Measurements from ENCODE around the gene NBPF11. TPM values are rescaled to one million over a fixed set of nuclear protein-coding genes. Genes with fewer than 3 reads are reported as not detected.
"Not testable (repeated sequence)": the region's sequence is repeated elsewhere in the genome, so short reads cannot be mapped to it uniquely, and the experiment has no call there.

Gene NBPF11
- total RNA-seq, 4 donors from 2014 or later, result 10.0 to 27.3 (median 18.7) TPM

GRCh38 chr1:148149050-148149815 is 2.8 kb downstream of the NBPF11 start:
- H3K27me3 ChIP-seq; H3K4me1 ChIP-seq; intact Hi-C loops (cut with DNase I; ENCODE audit: low total_unique reads); H3K9me3 ChIP-seq; H3K27ac ChIP-seq; H3K36me3 ChIP-seq; in situ Hi-C loops (cut with MboI; ENCODE audit: low pct_ligation_motif_present in 1 of 4, low pct_unique_long_range_greater_than_20kb in 1 of 4, low sequenced_read_pairs in 3 of 4); H3K4me3 ChIP-seq; DNase-seq: not testable (repeated sequence)
- 93% methylated on average over 40 of the region's 72 CpGs; no CpG with 5 or more reads in 1 of the 2 donors for WGBS, 2 donors (ENCODE audit: low coverage in 1 of 2)

GRCh38 chr1:148147052-148147838 is 4.8 kb downstream of the NBPF11 start:
- intact Hi-C loops (cut with DNase I; ENCODE audit: low total_unique reads); DNase-seq; H3K4me1 ChIP-seq; in situ Hi-C loops (cut with MboI; ENCODE audit: low pct_ligation_motif_present in 1 of 4, low pct_unique_long_range_greater_than_20kb in 1 of 4, low sequenced_read_pairs in 3 of 4); H3K27ac ChIP-seq; H3K9me3 ChIP-seq; H3K27me3 ChIP-seq; H3K36me3 ChIP-seq; H3K4me3 ChIP-seq: not testable (repeated sequence)
- WGBS, 2 donors (ENCODE audit: low coverage in 1 of 2), result 91% methylated on average over 15 of the region's 28 CpGs; no CpG with 5 or more reads in 1 of the 2 donors

- intact Hi-C loops (cut with DNase I; ENCODE audit: low total_unique reads); H3K36me3 ChIP-seq; H3K27ac ChIP-seq; DNase-seq; H3K27me3 ChIP-seq; H3K9me3 ChIP-seq; in situ Hi-C loops (cut with MboI; ENCODE audit: low pct_ligation_motif_present in 1 of 4, low pct_unique_long_range_greater_than_20kb in 1 of 4, low sequenced_read_pairs in 3 of 4); H3K4me3 ChIP-seq; H3K4me1 ChIP-seq: not testable (repeated sequence)
- WGBS, 2 donors (ENCODE audit: low coverage in 1 of 2), result 89% methylated on average over 24 of the region's 66 CpGs; no CpG with 5 or more reads in 1 of the 2 donors
Observed at GRCh38 chr1:148146191-148146997, 5.7 kb downstream of the NBPF11 start.

GRCh38 chr1:148143223-148143622 is 8.9 kb downstream of the NBPF11 start:
- H3K27ac ChIP-seq; H3K4me1 ChIP-seq; H3K36me3 ChIP-seq; H3K27me3 ChIP-seq; in situ Hi-C loops (cut with MboI; ENCODE audit: low pct_ligation_motif_present in 1 of 4, low pct_unique_long_range_greater_than_20kb in 1 of 4, low sequenced_read_pairs in 3 of 4); H3K4me3 ChIP-seq; intact Hi-C loops (cut with DNase I; ENCODE audit: low total_unique reads); DNase-seq; H3K9me3 ChIP-seq: not testable (repeated sequence)
- WGBS, 2 donors (ENCODE audit: low coverage in 1 of 2), result 90% methylated on average over 3 of the region's 6 CpGs; no CpG with 5 or more reads in 1 of the 2 donors

- H3K4me1 ChIP-seq; DNase-seq; H3K27ac ChIP-seq; intact Hi-C loops (cut with DNase I; ENCODE audit: low total_unique reads); in situ Hi-C loops (cut with MboI; ENCODE audit: low pct_ligation_motif_present in 1 of 4, low pct_unique_long_range_greater_than_20kb in 1 of 4, low sequenced_read_pairs in 3 of 4); H3K27me3 ChIP-seq; H3K4me3 ChIP-seq; H3K36me3 ChIP-seq; H3K9me3 ChIP-seq: not testable (repeated sequence)
- 92% methylated on average over 1 of the region's 1 CpG; no CpG with 5 or more reads in 1 of the 2 donors for WGBS, 2 donors (ENCODE audit: low coverage in 1 of 2)
Observed at GRCh38 chr1:148141936-148142335, 10.1 kb downstream of the NBPF11 start.

GRCh38 chr1:148138606-148139005 is 13.5 kb downstream of the NBPF11 start:
- H3K27me3 ChIP-seq; DNase-seq; intact Hi-C loops (cut with DNase I; ENCODE audit: low total_unique reads); H3K27ac ChIP-seq; H3K36me3 ChIP-seq; in situ Hi-C loops (cut with MboI; ENCODE audit: low pct_ligation_motif_present in 1 of 4, low pct_unique_long_range_greater_than_20kb in 1 of 4, low sequenced_read_pairs in 3 of 4); H3K9me3 ChIP-seq; H3K4me1 ChIP-seq; H3K4me3 ChIP-seq: not testable (repeated sequence)
- no CpG with 5 or more reads among the region's 2 CpGs for WGBS, 2 donors (ENCODE audit: low coverage in 1 of 2)

- DNase-seq; H3K4me3 ChIP-seq; in situ Hi-C loops (cut with MboI; ENCODE audit: low pct_ligation_motif_present in 1 of 4, low pct_unique_long_range_greater_than_20kb in 1 of 4, low sequenced_read_pairs in 3 of 4); H3K9me3 ChIP-seq; H3K27ac ChIP-seq; H3K36me3 ChIP-seq; intact Hi-C loops (cut with DNase I; ENCODE audit: low total_unique reads); H3K4me1 ChIP-seq; H3K27me3 ChIP-seq: not testable (repeated sequence)
- 90% methylated on average over 5 of the region's 5 CpGs; no CpG with 5 or more reads in 1 of the 2 donors for WGBS, 2 donors (ENCODE audit: low coverage in 1 of 2)
Observed at GRCh38 chr1:148122341-148122740, 29.7 kb downstream of the NBPF11 start.

Data from transverse colon (tissue), 4 donors.